K562 (cell line): ENCODE data around the gene OPCML. TPM values are rescaled to one million over a fixed set of nuclear protein-coding genes. Genes with fewer than 3 reads are reported as not detected.

ENCODE experiments used
- ATAC-seq: fragments of 200-7000 bp; cut with Tn5 transposase; 3 replicates; pipeline ENCODE4 v1.9.1; 2020; ENCODE audit warnings: moderate library complexity
- BruUV-seq: library from RNA; stranded (reverse); fragments of 400-500 nt; replicated peaks from 2 replicates; lab custom pipeline; 2021; lab: Mats Ljungman, UMichigan
- CTCF ChIA-PET: fragments of 300-600 bp; formaldehyde crosslinking; extraction: SDS; loops from one replicate; lab custom pipeline; 2021; ENCODE audit warnings: low intra/inter-chr PET ratio; lab: Yijun Ruan, JAX
- POLR2A ChIA-PET: fragments of 300-600, 350-650 bp; sonication (Branson Sonifier 250); formaldehyde crosslinking; extraction: SDS; loops from one replicate; lab custom pipeline; 2021; ENCODE audit warnings: antibody characterized with exemption, inconsistent platforms; lab: Yijun Ruan, JAX
- DNase-seq, 4 experiments: peaks; one replicate each; pipeline versions ENCODE4 v3.0.0 to v3.0.0-alpha.2; 2011 to 2018; ENCODE audit warnings: low spot score in 3 of 4, mixed read lengths in 3 of 4; ENCODE audit errors: extremely low read depth in 1 of 4
- FAIRE-seq: peaks from 2 replicates; lab custom pipeline; 2011; peaks lifted over from hg19 to GRCh38; lab: Jason Lieb, UNC
- H2AFZ ChIP-seq: 2 replicates; pipeline ENCODE4 v1.6.0; 2011; ENCODE audit warnings: low read depth, low read length, control low read depth, inconsistent platforms
- H3K27ac ChIP-seq: fragments of 200-600 bp; 3 replicates; pipeline ENCODE4 v1.8.0; 2011; ENCODE audit warnings: low read depth, mild to moderate bottlenecking, control low read depth, inconsistent platforms, low read length, moderate library complexity, mixed read lengths; ENCODE audit errors: extremely low read depth
- H3K27me3 ChIP-seq, 2 experiments: fragments of 300-600 bp in 1 of 2; 2 replicates in 1 of 2; 3 replicates in 1 of 2; pipeline versions ENCODE4 v1.6.0 to v1.8.0; 2011; ENCODE audit warnings: inconsistent platforms in 2 of 2, low read length in 2 of 2, mild to moderate bottlenecking in 1 of 2, mixed read lengths in 1 of 2, moderate library complexity in 1 of 2; ENCODE audit not compliant: control insufficient read depth in 2 of 2, insufficient read depth in 2 of 2
- H3K36me3 ChIP-seq: fragments of 300-600 bp; 3 replicates; pipeline ENCODE4 v1.8.0; 2011; ENCODE audit warnings: mild to moderate bottlenecking, low read length, inconsistent platforms; ENCODE audit not compliant: control insufficient read depth, insufficient read depth
- H3K4me1 ChIP-seq, 2 experiments: fragments of 200-600 bp in 1 of 2; replicated peaks in 1 of 2; 2 replicates in 1 of 2; 3 replicates in 1 of 2; pipeline versions ENCODE4 v1.5.1 to v1.8.0; 2011; ENCODE audit warnings: inconsistent platforms in 2 of 2, low read length in 2 of 2, mild to moderate bottlenecking in 1 of 2, mixed read lengths in 1 of 2, moderate library complexity in 1 of 2; ENCODE audit not compliant: control insufficient read depth in 2 of 2, insufficient read depth in 2 of 2
- H3K4me2 ChIP-seq: 2 replicates; pipeline ENCODE4 v1.6.1; 2011; ENCODE audit warnings: low read length, control low read depth, inconsistent platforms, mixed read lengths; ENCODE audit not compliant: insufficient read depth
- H3K4me3 ChIP-seq: fragments of 200-600 bp; sonication (generic), shearing (Covaris generic); 2 replicates; pipeline ENCODE4 v1.5.1; 2016; ENCODE audit warnings: control low read depth, inconsistent platforms
- H3K79me2 ChIP-seq: fragments of 200-600 bp; 3 replicates; pipeline ENCODE4 v1.8.0; 2011; ENCODE audit warnings: low read length, inconsistent platforms; ENCODE audit not compliant: control insufficient read depth, insufficient read depth
- H3K9ac ChIP-seq, 2 experiments: 2 replicates each; pipeline versions ENCODE4 v1.6.0 to v1.6.1; 2011; ENCODE audit warnings: low read depth in 2 of 2, low read length in 2 of 2, control low read depth in 1 of 2, inconsistent platforms in 1 of 2, mild to moderate bottlenecking in 1 of 2, mixed read lengths in 1 of 2; ENCODE audit not compliant: insufficient read depth in 1 of 2
- H3K9me1 ChIP-seq: one replicate; pipeline ENCODE4 v1.6.0; 2011; ENCODE audit warnings: inconsistent platforms, mild to moderate bottlenecking, low read length, moderate library complexity; ENCODE audit not compliant: control insufficient read depth, insufficient read depth
- H3K9me3 ChIP-seq: replicated peaks from 2 replicates; pipeline ENCODE4 v1.5.1; 2011; ENCODE audit warnings: low read depth, low read length, inconsistent platforms; ENCODE audit not compliant: control insufficient read depth, insufficient read depth
- H4K20me1 ChIP-seq: replicated peaks from 2 replicates; pipeline ENCODE4 v1.6.1; 2011; ENCODE audit warnings: low read length, inconsistent platforms, mixed read lengths; ENCODE audit not compliant: control insufficient read depth, insufficient read depth
- CAMTA2 ChIP-seq: fragments of 250-450 bp; sonication (Bioruptor Pico); conservative IDR thresholded peaks from 2 replicates; pipeline ENCODE4 v1.5.1; 2022
- COPS2 ChIP-seq: fragments of 450-650 bp; conservative IDR thresholded peaks from 2 replicates; pipeline ENCODE4 v1.6.1; 2016; ENCODE audit warnings: mild to moderate bottlenecking, moderate library complexity
- ILF3 ChIP-seq: fragments of 450-650 bp; IDR thresholded peaks from 2 replicates; pipeline ENCODE4 v1.6.1; 2018; ENCODE audit warnings: antibody characterized with exemption, mild to moderate bottlenecking, moderate library complexity, borderline replicate concordance
- KAT8 ChIP-seq: fragments of 450-650 bp; IDR thresholded peaks from 2 replicates; pipeline ENCODE4 v1.6.1; 2016; ENCODE audit warnings: low read depth, mild to moderate bottlenecking
- LEF1 ChIP-seq: fragments of 450-650 bp; IDR thresholded peaks from 2 replicates; pipeline ENCODE4 v1.6.1; 2016; ENCODE audit warnings: mild to moderate bottlenecking
- SRF ChIP-seq, 2 experiments: fragments of 250-450, 450-650 bp in 1 of 2; sonication (Bioruptor Pico) in 1 of 2; sonication (generic) in 1 of 2; formaldehyde crosslinking; IDR thresholded peaks; 2 replicates each; pipeline versions ENCODE4 v1.5.0 to v1.5.1; 2020 to 2022; ENCODE audit warnings: mild to moderate bottlenecking in 1 of 2, missing genetic modification reagents in 1 of 2
- ZNF77 ChIP-seq: fragments of 250-450 bp; sonication (Bioruptor Pico); IDR thresholded peaks from 2 replicates; pipeline ENCODE4 v1.5.0; 2020
- WGBS: fragments of 100-300 bp; shearing (Covaris generic); methylation state at CpG from one replicate; pipeline ENCODE4 v1.1.6; 2016; ENCODE audit warnings: low coverage, mixed read lengths; ENCODE audit not compliant: insufficient coverage; ENCODE audit errors: missing lambda C conversion rate; 5-methylcytosine and 5-hydroxymethylcytosine counted together
- in situ Hi-C: fragments of 300-500 bp; cut with MboI; formaldehyde crosslinking; loops from 4 replicates; pipeline ENCODE4 v1.15.0; 2018; ENCODE audit warnings: inconsistent platforms, mixed read lengths
- intact Hi-C: fragments of 100-400 bp; cut with micrococcal nuclease; formaldehyde crosslinking; loops from 2 replicates; pipeline ENCODE4 v1.14.2; 2022
- polyA plus RNA-seq, 8 experiments: library from polyadenylated mRNA; depleted of rRNA in 4 of 8; stranded (reverse) in 5 of 8; unstranded in 3 of 8; fragments of >200 nt; fragmentation: Nextera tagmentation in 2 of 8; fragmentation: Illumina TruSeq in 1 of 8; extraction: Ambion mirVana in 2 of 8; extraction: Trizol in 1 of 8; gene quantifications; 2 replicates each; pipeline versions ENCODE4 v1.2.1 to v1.2.3, GENCODE V29; 2011 to 2014; ENCODE audit warnings: inconsistent platforms in 1 of 8, missing spikeins in 1 of 8
- total RNA-seq, 7 experiments: library from RNA; depleted of rRNA in 6 of 7; stranded (reverse); fragments of >200 nt in 6 of 7; fragmentation: Illumina TruSeq in 2 of 7; extraction: Trizol in 2 of 7; gene quantifications; 2 replicates each; pipeline versions ENCODE4 v1.2.1 to v1.2.3, GENCODE V29; 2011 to 2021; ENCODE audit warnings: low replicate concordance in 1 of 7

Gene OPCML
- total and polyA plus RNA-seq, 9 of the 15 experiments (the other 6 are each of a cell fraction or from before 2014, with no cell fraction given): not detected

DNA sequence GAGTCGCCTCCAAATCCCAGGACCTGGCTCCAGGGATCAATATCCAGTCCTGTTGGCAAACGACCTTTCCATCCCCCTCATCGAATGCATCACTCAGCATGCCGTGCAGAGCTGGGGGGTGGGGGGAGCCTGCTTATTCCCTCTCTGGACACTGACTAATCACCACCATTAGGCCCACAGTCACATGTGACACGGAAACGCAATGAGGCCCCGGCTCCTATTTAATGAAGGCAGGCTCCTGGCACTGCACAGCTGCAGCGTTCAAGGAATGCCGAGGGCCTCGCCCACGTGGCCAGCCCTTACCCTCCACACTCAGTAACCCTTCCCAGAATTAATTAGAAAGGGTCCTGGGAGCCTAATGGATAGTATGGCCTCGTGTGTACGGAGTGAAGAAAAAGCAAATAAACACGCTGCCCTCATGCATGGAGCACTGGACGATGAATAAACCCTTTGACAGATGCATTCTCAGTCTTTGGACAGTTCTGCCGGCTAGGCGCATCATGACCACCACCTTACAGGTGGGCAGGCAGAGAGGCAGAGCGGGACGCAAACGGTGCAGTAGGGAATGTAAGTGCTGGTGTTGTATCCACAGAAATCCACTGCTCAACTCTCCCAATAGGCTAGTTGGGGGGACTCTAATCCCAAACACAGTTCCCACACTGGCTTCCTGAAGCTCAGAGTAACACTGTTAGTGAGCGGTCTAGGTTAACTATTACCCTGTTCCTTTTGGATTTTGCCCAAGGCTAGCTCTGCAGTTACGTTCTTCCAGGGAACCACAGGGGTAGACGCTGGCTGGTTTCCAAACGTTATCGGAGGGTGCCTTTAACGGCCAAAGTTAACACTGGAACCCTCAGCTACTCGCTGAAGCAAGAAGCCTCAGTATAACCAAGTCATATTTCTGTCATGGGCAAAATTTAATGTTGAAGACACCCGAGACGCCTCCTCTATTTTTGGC, 490.1 kb downstream of the OPCML start:
- Histone ChIP-seq H3K4me2 (no peak overlapping the region), H3K27me3 (no peaks in the 10 kb centered on the region), H3K36me3 (no peaks in the 10 kb centered on the region), H3K79me2 (no peaks in the 10 kb centered on the region), H3K9ac (no peak overlapping the region), H4K20me1 (no peaks in the 10 kb centered on the region), H3K9me3 (no peaks in the 10 kb centered on the region), H3K4me3 (no peak overlapping the region), H3K27ac (no peak overlapping the region), H3K4me1 (no peaks in the 10 kb centered on the region), H2AFZ (no peak overlapping the region), H3K9me1 (no peaks in the 10 kb centered on the region)
- intact Hi-C loops: no loop called here
- CTCF ChIA-PET: no interaction called here
- under 1% methylated on average over 28 of the region's 29 CpGs for WGBS
- DNase-seq (no peak), ATAC-seq (no peak), FAIRE-seq (no peak)
- no TSS peak for BruUV-seq
- in situ Hi-C loops: no loop called here
- POLR2A ChIA-PET: interaction anchor here (0.6 to 0.7 kb wide), 2 partner anchors 226 to 802 kb away, joined by 3 read pairs; no protein-coding TSS in a partner anchor
- no peak for TF ChIP-seq ILF3
- no peak for TF ChIP-seq KAT8
- no peak for TF ChIP-seq COPS2

DNA sequence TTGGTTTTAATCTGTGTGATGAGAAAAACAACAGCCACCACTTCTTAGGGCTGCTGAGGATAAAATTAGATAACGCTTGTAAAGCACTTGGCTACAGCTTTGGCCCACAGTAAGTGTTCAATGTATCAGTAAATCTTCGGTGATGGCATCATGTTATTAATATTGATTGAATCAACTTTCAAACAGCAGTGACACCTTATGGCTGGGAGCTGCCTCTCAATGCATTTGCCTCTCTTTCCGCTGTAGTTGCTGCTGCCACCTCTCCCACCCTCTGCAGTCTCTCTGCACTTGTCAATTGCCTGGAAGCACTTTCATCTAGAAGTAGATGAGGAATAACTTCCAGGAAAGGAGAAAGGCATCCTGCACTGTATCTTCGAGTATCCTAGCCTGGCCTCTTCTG, 491.1 kb downstream of the OPCML start:
- no peak overlapping the region for H2AFZ ChIP-seq
- 0% methylated on average over 4 of the region's 4 CpGs for WGBS
- H3K4me2 ChIP-seq: no peak overlapping the region
- ATAC-seq (no peak), FAIRE-seq (no peak), DNase-seq (no peak)
- no peaks in the 10 kb centered on the region for H3K9me1 ChIP-seq
- H3K4me1 ChIP-seq: no peaks in the 10 kb centered on the region
- H3K9ac ChIP-seq: no peak overlapping the region
- no peak overlapping the region for H3K27ac ChIP-seq
- in situ Hi-C loops: no loop called here
- ChIA-PET CTCF (no interaction called here), POLR2A (no interaction called here)
- H4K20me1 ChIP-seq: no peaks in the 10 kb centered on the region
- intact Hi-C loops: no loop called here
- TF ChIP-seq LEF1: no peak
- no peak for TF ChIP-seq ZNF77 (CRISPR knock-in tag)
- TF ChIP-seq CAMTA2 (CRISPR knock-in tag): no peak
- TF ChIP-seq SRF (CRISPR knock-in tag; IDR thresholded peaks at IDR 0.05): no peak
- BruUV-seq: no TSS peak
- H3K4me3 ChIP-seq: no peak overlapping the region
- H3K36me3 ChIP-seq: no peaks in the 10 kb centered on the region
- H3K27me3 ChIP-seq: no peaks in the 10 kb centered on the region
- H3K79me2 ChIP-seq: no peaks in the 10 kb centered on the region
- no peaks in the 10 kb centered on the region for H3K9me3 ChIP-seq
